ENCODE measurements around the gene TTLL10.

The TTLL10 gene

GRCh38 chr1:1207571-1207892, 33.9 kb downstream of the TTLL10 start:
- DNase-seq (ENCODE audit: low read depth): no peak

DNA sequence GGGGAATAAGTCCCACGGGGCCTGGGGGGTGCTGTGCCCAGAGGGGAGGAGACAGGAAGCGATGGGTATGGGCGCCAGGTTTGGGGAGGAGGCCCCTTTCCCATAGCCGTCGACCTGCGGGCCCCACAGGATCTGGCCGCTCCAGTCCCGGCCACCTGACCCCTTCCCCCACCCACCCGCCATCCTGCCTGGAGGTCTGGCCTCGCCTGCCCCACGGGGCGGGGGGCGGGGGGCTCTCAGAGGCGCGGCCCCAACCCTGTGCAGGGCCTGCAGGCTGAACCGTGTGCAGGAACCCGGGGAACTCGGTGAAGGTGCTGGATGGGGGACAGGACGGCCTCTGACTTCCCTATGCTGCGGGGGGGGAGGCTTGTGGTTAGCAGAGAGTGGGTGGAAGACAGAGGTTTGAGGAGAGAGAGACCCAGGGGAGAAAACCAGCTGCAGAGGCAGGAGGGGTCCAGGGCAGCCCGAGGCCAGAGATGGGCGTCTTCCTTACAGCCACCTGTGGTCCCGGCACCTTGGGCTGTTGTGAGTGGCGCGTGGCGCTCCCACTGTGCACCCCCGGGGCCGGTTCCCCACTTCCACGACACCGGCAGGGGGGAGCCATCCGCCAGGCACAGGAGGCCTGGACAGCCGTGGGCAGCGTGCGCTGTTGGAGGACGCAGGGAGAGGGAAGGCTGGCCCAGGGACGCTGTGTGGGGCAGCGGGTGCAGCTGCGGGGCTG, 35.2 kb downstream of the TTLL10 start:
- DNase-seq (ENCODE audit: low read depth): no peak

DNA sequence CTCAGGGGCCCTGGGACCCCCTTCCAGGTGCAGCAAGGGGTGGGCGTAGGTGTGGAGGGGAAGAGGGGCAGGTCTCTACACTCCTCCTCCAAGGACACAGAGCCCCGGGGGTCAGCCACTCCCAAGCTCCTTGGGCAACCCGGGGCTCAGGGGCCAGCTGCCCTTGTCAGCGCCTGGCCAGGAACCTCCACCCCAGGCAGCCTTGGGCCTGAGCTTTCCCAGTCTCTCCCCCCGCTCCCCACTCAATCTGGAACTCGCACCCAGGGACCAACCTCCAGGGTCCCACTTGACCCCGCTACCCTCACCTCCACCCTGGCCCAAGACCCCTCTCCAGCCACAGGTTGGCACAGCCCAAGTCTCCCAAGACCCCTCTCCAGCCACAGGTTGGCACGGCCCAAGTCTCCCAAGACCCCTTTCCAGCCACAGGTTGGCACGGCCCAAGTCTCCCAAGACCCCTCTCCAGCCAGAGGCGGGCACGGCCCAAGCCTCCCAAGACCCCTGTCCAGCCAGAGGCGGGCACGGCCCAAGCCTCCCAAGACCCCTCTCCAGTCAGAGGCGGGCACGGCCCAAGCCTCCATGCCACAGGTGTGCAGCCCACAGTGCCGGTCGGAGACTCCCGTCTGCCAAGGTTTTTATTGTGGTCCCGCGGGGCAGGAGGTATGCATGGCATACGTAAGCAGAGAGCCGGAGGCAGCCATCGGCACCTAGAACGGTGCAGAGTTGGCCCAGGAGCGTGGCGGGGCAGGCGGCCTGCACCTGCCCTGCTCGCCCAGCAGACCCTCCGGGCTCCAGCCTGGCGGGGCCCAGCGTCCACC, 37.3 kb downstream of the TTLL10 start:
- DNase-seq (ENCODE audit: low read depth): no peak

DNA sequence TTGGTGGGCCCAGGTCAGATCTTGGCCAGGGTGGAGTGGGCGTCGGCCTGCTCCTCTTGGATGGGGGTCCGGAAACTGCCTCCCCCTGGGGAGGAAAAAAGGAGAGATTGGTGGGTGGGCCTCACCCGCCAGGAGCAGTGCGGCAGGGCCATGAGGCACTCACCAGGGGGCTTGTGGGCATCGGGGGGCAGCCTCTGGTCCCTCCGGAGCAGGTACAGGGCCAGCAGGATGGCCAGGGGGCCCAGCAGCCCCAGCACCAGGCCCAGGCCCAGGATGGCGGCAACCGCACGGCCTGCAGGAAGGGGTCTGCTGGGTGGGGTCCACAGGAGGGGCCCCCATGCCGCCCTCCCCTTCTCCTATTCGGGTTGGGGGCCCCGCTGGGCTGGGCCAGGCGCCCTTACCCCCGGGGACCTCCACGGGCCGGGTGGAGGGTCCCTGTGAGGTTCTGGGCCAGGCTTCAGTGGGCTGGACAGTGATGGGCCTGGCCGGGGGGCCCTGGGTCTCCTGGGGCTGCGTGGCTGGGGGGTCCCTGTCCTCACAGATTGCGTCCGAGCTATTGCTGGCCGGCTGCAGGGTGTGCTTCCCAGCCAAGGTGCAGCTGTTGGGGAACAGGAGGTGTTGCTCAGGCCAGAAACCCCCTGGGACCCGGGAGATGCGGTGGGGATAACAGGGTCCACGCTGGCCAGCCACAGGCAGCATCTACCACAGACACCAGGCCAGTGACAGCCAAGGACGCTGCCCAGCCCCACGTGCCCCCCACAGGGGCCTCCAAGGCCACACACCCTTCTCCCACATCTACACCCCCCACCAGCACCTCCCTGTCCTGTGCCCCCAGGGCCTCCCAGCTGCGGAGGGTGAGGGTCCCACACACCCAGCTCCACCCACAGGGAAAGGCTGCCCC, 38.1 kb downstream of the TTLL10 start:
- no peak for DNase-seq (ENCODE audit: low read depth)

GRCh38 chr1:1212780-1213344, 39.2 kb downstream of the TTLL10 start:
- DNase-seq (ENCODE audit: low read depth): no peak

- no peak for DNase-seq (ENCODE audit: low read depth)
Observed at GRCh38 chr1:1213345-1214265, 39.9 kb downstream of the TTLL10 start, which contains the start of gene TNFRSF4. TSS of gene TNFRSF4 (minus strand) at chr1:1214153. CDS start at chr1:1214127, 26 bp downstream.

DNA sequence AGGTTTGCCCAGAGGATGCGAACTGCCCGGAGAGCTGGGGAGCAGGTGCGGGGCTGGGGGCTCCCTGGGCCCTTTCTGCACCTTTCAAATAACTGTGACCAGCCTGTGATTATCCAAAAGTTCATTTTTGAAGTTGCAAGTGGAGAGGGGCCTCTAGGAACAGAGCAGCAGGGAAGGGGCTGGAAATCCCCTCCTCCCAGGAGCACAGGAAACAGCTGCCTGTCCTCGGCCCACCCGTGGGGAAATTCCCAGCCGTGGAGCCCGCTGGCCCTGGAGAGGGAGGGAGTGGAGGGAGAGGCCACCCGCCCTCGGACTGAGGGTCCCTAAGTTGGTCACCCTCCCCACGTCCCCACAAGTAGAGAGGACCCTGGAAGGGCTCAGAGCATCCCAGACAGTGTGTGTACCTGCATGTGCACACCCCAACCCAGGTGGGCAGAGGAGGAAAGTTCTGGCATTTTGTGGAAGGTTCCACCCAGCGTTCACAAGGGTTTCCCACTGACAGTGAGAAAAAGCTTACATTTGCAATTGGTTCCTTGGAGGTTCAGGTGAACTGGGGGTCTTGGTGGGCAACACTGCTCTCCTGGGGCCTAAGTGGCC, 41.5 kb downstream of the TTLL10 start:
- DNase-seq (ENCODE audit: low read depth): no peak

DNA sequence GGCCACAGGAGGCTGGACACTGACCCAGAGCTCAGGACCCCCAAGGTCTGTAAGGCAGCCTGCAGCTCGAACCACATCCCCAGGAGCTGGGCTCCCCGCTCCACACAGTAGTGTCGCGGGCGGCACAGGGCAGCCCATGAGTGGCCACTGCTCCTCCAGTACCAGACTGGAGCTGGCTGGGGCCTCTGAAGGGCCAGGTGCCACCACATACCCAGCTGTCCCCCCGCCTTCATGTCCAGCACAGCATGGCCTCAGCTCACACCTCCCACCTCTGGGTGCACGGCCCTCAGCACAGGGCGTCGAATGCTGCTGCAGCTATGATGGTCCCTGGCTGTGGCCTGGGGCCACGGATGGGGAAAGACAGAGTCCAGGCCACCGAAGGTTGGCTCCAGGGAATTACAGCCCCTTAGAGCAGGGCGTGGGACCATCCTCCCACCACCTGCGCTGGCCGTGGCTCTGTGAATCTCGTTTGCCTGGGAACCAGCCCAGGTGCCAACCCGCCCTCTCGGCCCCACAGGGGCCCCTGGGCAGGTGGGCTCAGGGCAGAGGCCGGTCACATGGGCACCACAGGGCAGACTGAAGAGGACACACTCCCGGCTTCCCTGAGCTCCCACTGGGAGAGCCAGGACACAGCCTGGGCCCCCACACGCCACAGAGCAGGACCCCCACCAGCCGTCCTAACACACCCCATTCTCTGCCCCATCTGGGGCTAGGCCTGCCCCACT, 42.4 kb downstream of the TTLL10 start:
- no peak for DNase-seq (ENCODE audit: low read depth)

GRCh38 chr1:1216770-1217620, 43.3 kb downstream of the TTLL10 start:
- DNase-seq (ENCODE audit: low read depth): no peak

- DNase-seq (ENCODE audit: low read depth): no peak
Observed at GRCh38 chr1:1217621-1218523, 44.2 kb downstream of the TTLL10 start.

GRCh38 chr1:1218524-1219200, 45.0 kb downstream of the TTLL10 start:
- no peak for DNase-seq (ENCODE audit: low read depth)

DNA sequence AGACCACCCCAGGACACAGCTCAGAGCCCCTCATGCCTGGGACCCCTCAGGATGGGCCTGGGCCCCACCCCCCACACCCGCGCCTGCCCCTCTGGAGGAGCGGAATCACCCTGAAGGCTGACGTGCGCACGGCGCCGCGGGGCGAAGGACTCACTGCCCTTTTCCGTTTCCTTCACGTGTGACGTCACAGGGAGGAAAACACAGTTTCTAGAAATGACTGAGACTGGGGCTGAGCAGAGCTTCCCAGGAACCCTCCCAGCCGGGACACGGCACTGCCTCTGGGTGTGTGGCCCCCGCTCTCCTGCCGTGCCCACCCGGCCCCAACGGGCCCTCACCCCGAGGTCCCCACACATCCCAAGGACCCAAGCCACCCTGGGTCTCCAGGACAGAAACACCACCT, 45.7 kb downstream of the TTLL10 start:
- no peak for DNase-seq (ENCODE audit: low read depth)

DNA sequence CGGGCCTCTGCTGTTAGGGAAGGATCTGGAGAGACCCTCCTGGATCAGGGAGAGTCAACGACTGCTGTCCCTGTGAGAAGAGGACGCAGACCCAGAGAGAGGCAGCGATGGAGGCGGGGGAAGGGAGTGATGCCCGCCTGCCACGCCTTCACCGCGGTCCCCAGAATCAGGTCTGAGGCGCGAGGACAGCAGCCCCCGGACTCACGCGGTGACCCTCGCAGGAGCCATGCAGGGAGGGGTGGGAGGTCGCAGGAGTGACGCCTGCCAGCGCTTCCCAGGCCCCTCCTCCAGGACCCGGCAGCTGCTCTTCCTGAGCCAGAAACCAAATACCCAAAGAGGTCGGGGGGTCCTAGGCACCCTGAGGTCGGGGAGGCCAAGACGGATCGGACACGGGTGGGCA, 46.5 kb downstream of the TTLL10 start:
- DNase-seq (ENCODE audit: low read depth): no peak

DNA sequence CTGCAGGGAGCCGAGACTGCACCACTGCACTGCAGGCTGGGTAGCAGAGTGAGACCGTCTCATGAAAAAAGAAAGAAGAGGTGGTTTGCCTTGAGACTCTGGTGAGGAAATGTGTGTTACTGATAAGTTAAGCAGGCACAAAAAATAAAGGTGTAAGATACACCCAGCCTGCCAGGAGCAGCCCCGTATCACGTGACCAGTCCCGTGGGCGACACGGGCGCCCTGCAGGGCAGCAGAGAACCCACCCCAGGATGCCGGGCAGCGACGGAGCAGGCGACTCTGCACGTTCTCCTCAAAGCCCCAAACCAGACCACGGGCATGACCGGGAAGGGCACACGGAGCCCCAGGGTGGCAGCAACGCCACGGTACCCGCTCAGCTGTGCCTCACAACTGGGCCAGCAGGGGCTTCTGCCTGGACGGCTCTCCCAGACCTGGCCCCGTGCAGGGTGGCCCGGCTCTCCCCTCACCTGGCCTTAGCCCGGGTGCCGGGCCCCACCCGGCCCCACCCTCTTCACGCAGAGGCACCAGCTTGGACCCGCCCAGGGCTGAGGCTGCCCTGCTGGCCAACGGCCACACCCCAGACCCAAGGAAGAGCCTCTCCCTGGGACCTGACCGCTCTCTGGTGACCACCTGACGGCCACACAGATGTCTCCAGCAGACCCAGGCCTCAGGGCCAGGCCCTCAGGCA, 48.4 kb downstream of the TTLL10 start:
- no peak for DNase-seq (ENCODE audit: low read depth)

DNA sequence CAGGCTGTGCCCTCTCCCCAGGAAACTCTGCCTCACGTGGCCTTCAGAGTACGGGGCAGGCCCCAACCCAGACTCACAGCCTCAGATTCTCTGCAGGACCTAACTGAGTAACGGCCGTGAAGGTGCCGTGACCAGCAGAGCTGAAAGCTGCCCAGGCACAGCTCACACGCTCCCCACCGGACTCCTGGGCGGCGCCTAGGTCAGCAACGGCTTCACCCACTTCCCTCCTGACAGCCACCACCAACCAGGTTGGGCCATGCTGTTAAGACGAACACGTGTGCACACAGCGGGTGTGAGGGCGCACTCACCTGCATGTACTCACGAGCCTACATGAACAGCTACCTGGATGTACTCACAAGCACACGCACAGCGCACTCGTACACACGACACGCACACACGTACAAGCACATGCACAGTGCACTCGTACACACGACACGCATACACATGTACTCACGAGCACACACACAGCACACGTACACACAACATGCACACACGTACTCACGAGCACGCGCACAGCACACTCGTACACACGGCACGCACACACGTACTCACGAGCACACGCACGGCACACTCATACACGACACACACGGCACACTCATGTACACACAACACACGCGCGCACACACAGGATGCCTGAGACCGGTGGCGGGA, 49.0 kb downstream of the TTLL10 start:
- DNase-seq (ENCODE audit: low read depth): no peak

- DNase-seq (ENCODE audit: low read depth): no peak
Observed at GRCh38 chr1:1223321-1223720, 49.6 kb downstream of the TTLL10 start.
